DMS153 treated with DMSO at 0.1 percent for 48 hours (cell line): Measurements from ENCODE around the gene PCNX2.
"Not testable (repeated sequence)": the region's sequence is repeated elsewhere in the genome, so short reads cannot be mapped to it uniquely, and the experiment has no call there.

ENCODE experiments used
- DNase-seq: peaks from one replicate; lab custom pipeline; 2025; ENCODE audit not compliant: unreplicated experiment; lab: John Stamatoyannopoulos, UW

PCNX2 gene

GRCh38 chr1:233107716-233108130 is 187.8 kb downstream of the PCNX2 start:
- DNase-seq, result not testable (repeated sequence)

GRCh38 chr1:233107130-233107660 is 188.3 kb downstream of the PCNX2 start:
- no peak for DNase-seq

- DNase-seq, result no peak
Measured at GRCh38 chr1:233105225-233105624, 190.3 kb downstream of the PCNX2 start.

DNA sequence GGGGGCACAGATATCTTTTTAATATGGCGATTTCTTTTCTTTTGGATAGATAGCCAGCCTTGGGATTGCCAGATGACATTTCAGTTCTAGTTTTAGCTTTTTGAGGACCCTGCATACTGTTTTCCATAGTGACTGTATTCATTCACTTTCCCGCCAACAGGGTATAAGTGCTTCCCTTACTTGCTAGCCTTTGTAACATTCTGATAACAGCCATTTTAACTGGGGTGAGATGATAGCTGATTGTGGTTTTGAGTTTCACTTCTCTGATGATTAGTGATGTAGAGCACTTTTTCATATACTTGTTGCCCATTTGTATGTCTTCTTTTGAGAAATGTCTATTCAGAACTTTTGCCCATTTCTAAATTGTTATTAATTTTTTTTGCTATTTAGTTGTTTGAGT is 193.2 kb downstream of the PCNX2 start:
- DNase-seq, result no peak

GRCh38 chr1:233097959-233098580 is 197.5 kb downstream of the PCNX2 start:
- no peak for DNase-seq

DNA sequence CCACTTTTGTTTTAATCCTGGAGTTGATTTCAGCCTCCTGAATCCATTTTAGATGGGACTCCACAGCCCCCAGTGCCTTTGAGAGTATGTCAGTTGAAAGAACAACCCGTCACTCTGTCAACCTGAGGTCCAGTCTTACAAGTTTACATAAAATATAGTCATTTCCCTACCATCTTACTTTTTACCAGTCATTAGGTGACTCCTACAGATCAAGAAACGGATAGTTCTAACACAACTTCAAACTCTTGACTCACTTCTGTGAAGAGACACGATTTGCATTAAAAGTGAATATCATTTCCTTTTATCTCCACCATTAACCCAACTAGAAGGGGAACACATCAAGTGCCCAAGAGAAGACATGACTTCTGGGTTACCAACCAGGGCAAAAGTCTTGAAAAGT is 198.0 kb downstream of the PCNX2 start:
- no peak for DNase-seq

DNA sequence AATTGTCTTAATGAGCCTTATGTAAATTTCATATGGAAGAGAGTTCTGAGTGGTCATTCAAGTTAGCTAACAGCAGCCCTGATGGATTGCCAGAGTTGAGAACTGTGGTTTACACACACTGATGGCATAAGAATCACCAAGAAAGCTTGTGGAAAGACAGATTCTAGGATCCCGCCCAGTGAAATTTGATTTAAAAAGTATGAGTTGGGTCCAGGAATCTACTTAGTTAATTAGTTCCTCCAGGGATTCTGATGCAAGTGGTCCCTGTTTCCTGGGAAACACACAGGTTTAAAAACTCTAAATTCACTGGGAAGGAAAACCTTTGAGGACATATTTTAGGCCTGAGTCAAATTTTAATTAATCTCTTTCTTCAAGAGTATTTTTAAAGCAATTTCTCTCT is 200.8 kb downstream of the PCNX2 start:
- DNase-seq, result no peak

- DNase-seq, result no peak
Measured at GRCh38 chr1:233094269-233094668, 201.3 kb downstream of the PCNX2 start.

GRCh38 chr1:233090746-233091494 is 204.6 kb downstream of the PCNX2 start:
- no peak for DNase-seq

DNA sequence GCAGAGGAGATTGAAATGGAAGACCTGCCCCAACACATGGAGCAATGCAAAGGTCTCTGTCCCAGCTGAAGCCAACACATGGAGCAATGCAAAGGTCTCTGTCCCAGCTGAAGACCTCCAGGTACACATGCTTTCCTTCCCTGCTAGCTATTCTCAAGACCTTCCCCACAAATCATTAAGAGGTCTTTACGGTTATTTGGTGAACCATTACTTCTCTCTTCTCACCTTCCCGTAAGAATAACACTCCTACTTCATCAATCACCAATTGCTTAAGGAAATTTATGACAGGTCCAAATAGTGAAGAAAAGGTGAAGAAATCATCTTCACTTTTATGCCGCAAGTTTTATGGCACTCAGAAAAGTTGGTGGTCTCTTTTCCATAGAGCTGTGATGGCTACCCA is 206.3 kb downstream of the PCNX2 start:
- no peak for DNase-seq

DNA sequence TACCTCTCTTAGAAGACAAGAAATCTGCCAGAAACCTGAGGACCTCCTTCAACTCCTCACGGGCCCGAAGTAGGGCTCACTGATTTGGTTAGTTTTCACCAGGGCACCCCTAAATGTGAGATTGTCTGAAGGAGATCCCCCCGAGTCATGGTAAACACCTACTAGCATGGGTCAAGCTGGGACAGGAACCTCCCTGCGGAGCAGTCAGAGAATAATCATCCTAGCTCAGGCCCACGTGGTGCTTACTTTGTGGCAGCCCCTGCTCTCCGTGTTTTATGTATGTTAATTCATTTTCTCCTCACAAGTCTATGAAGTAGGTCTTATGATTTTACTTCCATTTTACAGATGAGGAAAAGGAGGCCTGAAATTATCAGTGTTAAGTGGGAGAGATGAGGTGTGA is 206.9 kb downstream of the PCNX2 start:
- DNase-seq, result no peak

- DNase-seq, result no peak
Measured at GRCh38 chr1:233086961-233087881, 208.3 kb downstream of the PCNX2 start.

DNA sequence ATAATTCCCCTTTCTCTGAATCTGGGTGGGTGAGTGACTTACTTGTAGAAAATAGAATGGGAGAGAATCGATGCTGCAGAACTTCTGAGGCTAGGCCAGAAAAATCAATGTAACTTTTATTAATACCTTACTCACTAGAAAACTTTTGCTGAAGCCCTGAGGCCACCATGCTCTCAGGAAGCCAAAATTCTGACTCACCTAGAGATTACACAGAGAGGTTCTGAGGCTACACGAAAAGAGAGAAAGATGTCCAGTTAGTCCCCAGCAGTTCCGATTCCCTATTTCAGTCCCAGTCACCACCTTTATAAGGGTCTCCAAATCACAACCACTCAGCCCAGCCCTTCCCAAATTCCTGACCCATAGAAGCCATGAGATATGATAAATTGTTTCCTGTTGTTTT is 210.0 kb downstream of the PCNX2 start:
- no peak for DNase-seq

DNA sequence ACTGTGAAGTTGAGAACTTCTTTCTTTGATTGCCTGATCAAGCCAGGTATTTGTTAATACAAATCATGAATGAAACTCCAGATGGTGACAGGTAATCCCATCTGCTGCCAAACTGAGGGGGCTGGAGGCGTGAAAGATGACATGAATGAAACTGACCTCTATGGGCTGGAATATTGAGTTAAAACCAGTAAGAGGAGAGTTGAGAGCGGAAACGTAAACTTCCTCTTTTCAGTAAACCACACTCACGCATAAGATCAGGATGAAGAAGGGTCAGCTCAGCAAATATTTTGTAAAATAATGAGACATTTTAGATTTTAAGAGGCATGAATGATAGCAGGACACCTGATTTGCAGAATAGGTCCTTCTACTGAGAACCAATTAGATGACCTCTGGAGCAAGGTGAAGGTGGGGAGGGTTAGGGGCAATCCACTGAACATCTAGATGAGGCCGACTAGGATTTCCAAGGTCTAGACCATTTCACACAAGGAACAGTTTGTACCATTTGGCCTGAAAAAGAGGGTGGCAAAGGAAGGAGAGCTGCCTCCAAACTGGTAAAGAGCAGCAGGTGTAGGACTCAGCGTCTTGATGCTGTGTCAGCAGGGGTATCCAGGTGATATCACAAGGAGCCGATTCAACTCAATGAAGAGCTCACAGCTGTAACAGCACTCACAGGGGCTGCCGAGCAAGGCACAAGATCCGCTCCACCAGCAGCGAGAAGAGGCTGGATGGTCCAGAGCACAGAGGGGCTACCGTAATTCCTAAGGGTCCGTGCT is 212.6 kb downstream of the PCNX2 start:
- no peak for DNase-seq

DNA sequence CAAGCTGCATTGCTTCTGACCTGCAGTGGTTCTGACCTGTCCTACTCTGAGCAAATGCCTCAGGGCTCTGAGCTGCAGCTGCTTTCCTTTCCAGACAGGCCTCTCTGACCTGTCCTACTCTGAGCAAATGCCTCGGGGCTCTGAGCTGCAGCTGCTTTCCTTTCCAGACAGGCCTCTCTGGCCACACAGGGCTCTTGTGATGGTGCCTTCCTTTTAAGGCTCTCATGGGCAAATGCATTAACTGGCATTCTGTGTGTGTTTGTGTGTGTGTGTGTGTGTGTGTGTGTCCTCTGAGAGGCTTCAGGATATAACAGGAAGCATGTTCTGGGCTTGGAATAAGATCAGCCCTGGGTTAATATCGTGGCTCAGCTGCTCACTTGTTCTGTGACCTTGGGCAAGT is 213.8 kb downstream of the PCNX2 start:
- DNase-seq, result no peak

DNA sequence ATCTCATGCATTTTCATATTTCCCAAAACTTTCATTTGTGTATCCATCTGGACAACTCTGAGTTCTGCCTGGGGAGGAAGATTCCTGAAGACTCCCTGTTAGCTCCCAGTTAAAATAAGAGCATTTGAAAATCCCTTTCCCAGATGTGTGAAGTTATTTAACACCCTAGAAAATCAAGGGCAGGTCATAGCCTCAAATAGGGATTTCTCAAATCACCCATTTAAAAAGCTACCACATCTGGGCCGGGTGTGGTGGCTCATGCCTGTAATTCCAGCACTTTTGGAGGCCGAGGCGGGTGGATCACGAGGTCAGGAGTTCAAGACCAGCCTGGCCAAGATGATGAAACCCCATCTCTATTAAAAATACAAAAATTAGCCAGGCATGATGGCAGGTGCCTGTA is 214.7 kb downstream of the PCNX2 start:
- DNase-seq, result not testable (repeated sequence)

- no peak for DNase-seq
Measured at GRCh38 chr1:233080286-233080685, 215.2 kb downstream of the PCNX2 start.

- no peak for DNase-seq
Measured at GRCh38 chr1:233079574-233079973, 216.0 kb downstream of the PCNX2 start.

DNA sequence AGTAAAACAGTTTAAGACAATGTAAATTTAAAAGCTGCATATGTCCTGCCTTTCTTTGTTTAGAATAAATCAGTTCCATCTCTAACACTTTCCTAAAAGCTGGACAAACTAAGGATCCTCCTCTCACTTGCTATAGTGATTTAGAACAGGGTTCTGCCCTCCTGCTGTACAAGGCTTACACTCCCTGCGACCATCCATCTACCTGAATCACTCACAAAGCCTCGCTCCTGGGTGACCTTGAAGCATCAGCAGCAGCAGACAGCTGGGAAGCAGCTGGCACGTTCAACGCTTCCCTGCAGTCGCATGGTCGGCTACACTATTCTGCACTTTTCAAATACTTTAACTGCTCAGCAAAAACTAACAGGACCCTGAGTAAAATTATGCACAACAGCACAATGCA is 217.1 kb downstream of the PCNX2 start:
- no peak for DNase-seq

GRCh38 chr1:233075915-233076295 is 219.6 kb downstream of the PCNX2 start:
- DNase-seq, result no peak

DNA sequence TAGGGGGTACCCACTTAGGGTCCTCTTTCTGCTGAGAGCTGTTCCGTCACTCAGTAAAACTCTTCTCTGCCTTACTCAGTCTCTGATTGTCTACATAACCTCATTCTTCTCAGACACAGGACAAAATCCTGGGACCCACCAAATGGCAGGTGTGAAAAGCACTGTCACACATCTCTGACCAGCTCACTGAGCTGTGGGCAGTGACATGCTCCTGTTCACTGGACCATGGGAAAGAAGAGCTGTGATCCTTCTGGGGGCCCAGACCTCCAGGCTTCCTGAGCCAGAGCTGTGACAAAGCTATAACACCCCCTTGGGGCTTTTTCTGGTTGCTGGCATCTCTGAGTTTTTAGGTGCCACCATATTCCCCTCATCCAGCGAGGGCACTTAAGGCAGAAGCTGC is 229.4 kb downstream of the PCNX2 start:
- no peak for DNase-seq
